Ectodermal cell (in vitro differentiated cells): Measurements from ENCODE around the gene PDCD7.

Source experiments
- H3K27ac ChIP-seq: 2 replicates; pipeline ENCODE4 v1.7.0; 2013; ENCODE audit warnings: mild to moderate bottlenecking, low read depth, low read length; ENCODE audit not compliant: insufficient read depth, poor library complexity, severe bottlenecking
- H3K27me3 ChIP-seq: 2 replicates; pipeline ENCODE4 v1.7.0; 2013; ENCODE audit warnings: mild to moderate bottlenecking, low read length; ENCODE audit not compliant: insufficient read depth, control insufficient read depth, poor library complexity, severe bottlenecking
- H3K36me3 ChIP-seq: one replicate; pipeline ENCODE4 v1.7.0; 2013; ENCODE audit warnings: low read length; ENCODE audit not compliant: control insufficient read depth, insufficient read depth
- H3K4me1 ChIP-seq: one replicate; pipeline ENCODE4 v1.7.0; 2013; ENCODE audit warnings: low read length; ENCODE audit not compliant: control insufficient read depth, insufficient read depth
- H3K4me3 ChIP-seq: 2 replicates; pipeline ENCODE4 v1.7.0; 2013; ENCODE audit warnings: low read depth, low read length, control low read depth; ENCODE audit not compliant: insufficient read depth
- H3K9me3 ChIP-seq: 2 replicates; pipeline ENCODE4 v1.7.0; 2013; ENCODE audit warnings: mild to moderate bottlenecking, low read length, moderate library complexity; ENCODE audit not compliant: control insufficient read depth
- WGBS, 2 experiments: methylation state at CpG; one replicate each; pipeline ENCODE4 v1.1.7; 2013; ENCODE audit warnings: missing lambda C conversion rate in 2 of 2; 5-methylcytosine and 5-hydroxymethylcytosine counted together

The PDCD7 gene

GRCh38 chr15:65084500-65085206, 49.0 kb downstream of the PDCD7 start:
- H3K4me1 ChIP-seq: peaks cover 67% of the 10 kb centered on the region
- 89% methylated on average over 7 of the region's 7 CpGs for WGBS, 2 experiments
- no peak overlapping the region for H3K4me3 ChIP-seq
- no peaks in the 10 kb centered on the region for H3K9me3 ChIP-seq
- no peaks in the 10 kb centered on the region for H3K36me3 ChIP-seq
- H3K27me3 ChIP-seq: peaks cover 47% of the 10 kb centered on the region
- H3K27ac ChIP-seq: no peak overlapping the region

- Histone ChIP-seq H3K4me3 (no peak overlapping the region), H3K4me1 (peaks cover 55% of the 10 kb centered on the region), H3K27me3 (peaks cover 60% of the 10 kb centered on the region), H3K27ac (peak overlapping the region; percentile 91), H3K36me3 (no peaks in the 10 kb centered on the region), H3K9me3 (no peaks in the 10 kb centered on the region)
- WGBS, 2 experiments: 0 to 1% methylated on average over 7 of the region's 7 CpGs
Measured at GRCh38 chr15:65083262-65083701, 50.3 kb downstream of the PDCD7 start.

GRCh38 chr15:65082303-65082953, 51.2 kb downstream of the PDCD7 start:
- Histone ChIP-seq H3K27ac (peak overlapping the region; percentile 91), H3K4me3 (no peak overlapping the region), H3K4me1 (peaks cover 47% of the 10 kb centered on the region), H3K27me3 (peaks cover 66% of the 10 kb centered on the region), H3K36me3 (no peaks in the 10 kb centered on the region), H3K9me3 (no peaks in the 10 kb centered on the region)
- WGBS, 2 experiments: 24 to 25% methylated on average over 7 of the region's 7 CpGs

- peaks cover 64% of the 10 kb centered on the region for H3K27me3 ChIP-seq
- peaks cover 41% of the 10 kb centered on the region for H3K4me1 ChIP-seq
- 87 to 93% methylated on average over 5 of the region's 5 CpGs for WGBS, 2 experiments
- H3K4me3 ChIP-seq: no peak overlapping the region
- no peaks in the 10 kb centered on the region for H3K36me3 ChIP-seq
- H3K9me3 ChIP-seq: no peaks in the 10 kb centered on the region
- no peak overlapping the region for H3K27ac ChIP-seq
Measured at GRCh38 chr15:65081758-65082157, 51.9 kb downstream of the PDCD7 start.

- 85 to 88% methylated on average over 6 of the region's 6 CpGs for WGBS, 2 experiments
- H3K4me3 ChIP-seq: no peak overlapping the region
- no peak overlapping the region for H3K27ac ChIP-seq
- H3K9me3 ChIP-seq: no peaks in the 10 kb centered on the region
- peaks cover 62% of the 10 kb centered on the region for H3K27me3 ChIP-seq
- H3K36me3 ChIP-seq: no peaks in the 10 kb centered on the region
- peaks cover 39% of the 10 kb centered on the region for H3K4me1 ChIP-seq
Measured at GRCh38 chr15:65081270-65081669, 52.3 kb downstream of the PDCD7 start.

- WGBS, 2 experiments: 88 to 89% methylated on average over 5 of the region's 5 CpGs
- Histone ChIP-seq H3K9me3 (no peaks in the 10 kb centered on the region), H3K4me3 (no peak overlapping the region), H3K27ac (no peak overlapping the region), H3K27me3 (peaks cover 46% of the 10 kb centered on the region), H3K4me1 (peaks cover 29% of the 10 kb centered on the region), H3K36me3 (no peaks in the 10 kb centered on the region)
Measured at GRCh38 chr15:65079580-65079979, 54.0 kb downstream of the PDCD7 start.

GRCh38 chr15:65077981-65078352, 55.6 kb downstream of the PDCD7 start:
- whole genome bisulfite sequencing, 2 experiments: 54 to 59% methylated on average over 24 of the region's 24 CpGs
- Histone ChIP-seq H3K27ac (no peak overlapping the region), H3K9me3 (no peaks in the 10 kb centered on the region), H3K27me3 (peaks cover 43% of the 10 kb centered on the region), H3K4me1 (peaks cover 17% of the 10 kb centered on the region), H3K4me3 (no peak overlapping the region), H3K36me3 (no peaks in the 10 kb centered on the region)

GRCh38 chr15:65077291-65077980, 56.2 kb downstream of the PDCD7 start:
- Histone ChIP-seq H3K27me3 (peaks cover 42% of the 10 kb centered on the region), H3K36me3 (no peaks in the 10 kb centered on the region), H3K4me3 (no peak overlapping the region), H3K4me1 (peaks cover 12% of the 10 kb centered on the region), H3K9me3 (no peaks in the 10 kb centered on the region), H3K27ac (no peak overlapping the region)
- WGBS, 2 experiments: 93% methylated on average over 85 of the region's 85 CpGs

GRCh38 chr15:65076486-65077290, 56.9 kb downstream of the PDCD7 start, which contains the start of gene KBTBD13:
KBTBD13 (plus strand) TSS chr15:65076746; CDS start chr15:65076816, 70 bp downstream.
- Histone ChIP-seq H3K27me3 (peaks cover 34% of the 10 kb centered on the region), H3K4me3 (no peak within 1 kb of the TSS), H3K4me1 (peaks cover 5% of the 10 kb centered on the region), H3K9me3 (no peaks in the 10 kb centered on the region), H3K27ac (no peak within 1 kb of the TSS), H3K36me3 (no peaks in the 10 kb centered on the region)
- 95% methylated on average over 73 of the region's 73 CpGs for WGBS, 2 experiments
